GM18907 (cell line): ENCODE measurements around the gene XKR7.

Experiments used
- ATAC-seq: cut with Tn5 transposase; IDR thresholded peaks from one replicate; pipeline ENCODE4 v1.9.1; 2021; ENCODE audit warnings: mild to moderate bottlenecking, moderate library complexity; ENCODE audit not compliant: unreplicated experiment

Gene XKR7

DNA sequence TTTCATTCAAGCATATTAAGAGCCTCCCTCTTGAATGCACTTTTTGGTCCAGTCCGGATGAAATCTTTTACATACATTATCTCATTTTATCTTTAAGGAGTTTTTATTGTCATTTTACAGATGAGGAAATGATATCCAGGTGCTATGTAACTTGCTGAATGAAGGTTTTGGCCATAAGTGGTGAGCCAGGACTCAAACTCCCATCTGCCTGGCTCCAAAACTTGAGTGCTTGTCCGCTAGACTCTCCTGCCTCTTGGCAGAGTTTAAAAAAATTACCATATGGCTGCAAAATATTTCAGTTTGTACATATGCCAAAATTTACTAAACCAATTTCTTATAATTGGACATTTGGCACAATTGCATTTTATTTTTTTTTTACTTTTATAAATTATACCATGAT is 28.3 kb upstream of the XKR7 start:
- no peak for ATAC-seq

DNA sequence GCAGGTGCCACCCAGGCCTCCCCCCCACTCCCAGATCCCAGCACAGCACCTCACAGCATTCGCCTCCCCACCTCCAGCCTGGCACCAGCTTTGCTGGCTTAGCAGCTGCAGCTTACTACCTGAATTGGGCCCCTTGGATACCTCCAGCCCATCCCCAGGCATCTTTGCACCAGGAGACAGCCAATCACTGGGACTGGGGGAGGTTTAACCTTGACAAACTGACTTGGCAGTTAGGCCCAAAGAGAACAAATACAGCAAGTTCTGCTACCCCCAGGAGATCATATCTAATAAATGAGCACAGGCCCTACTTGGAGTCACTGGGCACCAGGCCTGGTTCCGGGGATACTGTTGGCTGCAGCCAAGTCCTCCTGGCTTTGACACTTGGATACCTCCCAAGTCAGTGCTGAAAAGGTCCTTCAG is 24.9 kb upstream of the XKR7 start:
- no peak for ATAC-seq

DNA sequence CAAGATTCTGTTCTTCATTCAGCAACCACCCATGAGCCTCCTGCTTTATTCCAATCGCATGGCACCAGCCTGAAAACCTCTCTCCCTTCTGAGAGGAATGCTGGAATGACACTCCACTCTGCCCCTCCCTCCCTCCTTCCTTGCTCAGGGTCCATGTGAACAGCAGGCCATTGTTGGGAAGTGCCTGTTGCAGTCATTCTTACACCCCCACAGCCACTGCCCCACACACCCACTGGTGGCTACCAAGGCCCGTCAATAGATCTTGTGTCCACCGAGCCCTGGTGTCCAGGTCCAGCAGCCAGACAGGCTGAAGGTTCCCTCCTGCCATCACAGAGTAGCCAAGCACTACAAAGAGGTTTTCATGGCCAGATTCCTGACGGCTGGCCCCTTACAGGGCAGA is 22.6 kb upstream of the XKR7 start:
- no peak for ATAC-seq

DNA sequence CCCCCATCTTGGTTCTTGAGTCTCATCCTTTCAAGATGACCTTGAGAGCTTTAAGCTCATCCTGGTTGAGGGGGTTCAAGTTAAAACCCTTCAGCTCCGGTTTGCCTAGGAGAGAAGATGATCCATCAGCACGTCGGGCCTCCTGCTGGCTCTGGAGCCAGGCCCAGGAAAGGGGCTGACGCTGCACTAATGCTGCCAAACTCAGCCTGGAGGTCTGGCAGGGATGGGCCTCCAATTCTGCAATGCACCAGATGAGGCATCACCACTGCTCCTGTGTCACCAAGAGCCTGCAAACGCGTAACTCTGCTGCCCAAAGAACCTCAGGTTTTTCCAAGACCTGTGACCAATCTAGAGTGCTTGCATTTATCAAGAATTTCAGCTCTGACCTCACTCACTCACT is 22.2 kb upstream of the XKR7 start:
- ATAC-seq = no peak

DNA sequence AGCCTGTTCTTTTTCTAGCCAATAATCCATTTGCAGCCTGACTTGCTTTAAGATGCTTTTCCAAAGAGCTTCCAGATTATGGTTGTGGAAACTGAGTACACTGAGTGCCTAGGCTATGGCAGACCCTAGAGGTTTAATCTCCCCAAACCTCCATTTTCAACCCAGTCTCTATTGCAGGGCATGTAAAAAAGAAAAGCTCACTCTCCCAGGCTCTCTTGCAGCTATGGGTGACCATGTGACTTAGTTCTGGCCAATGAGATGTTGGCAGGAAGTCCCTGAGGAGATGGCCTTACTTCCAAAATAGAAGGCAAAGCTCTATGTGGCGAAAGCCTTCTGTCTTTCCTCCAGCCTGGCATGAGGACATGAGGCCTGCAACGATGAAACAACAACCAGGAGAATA is 19.9 kb upstream of the XKR7 start:
- ATAC-seq = no peak

DNA sequence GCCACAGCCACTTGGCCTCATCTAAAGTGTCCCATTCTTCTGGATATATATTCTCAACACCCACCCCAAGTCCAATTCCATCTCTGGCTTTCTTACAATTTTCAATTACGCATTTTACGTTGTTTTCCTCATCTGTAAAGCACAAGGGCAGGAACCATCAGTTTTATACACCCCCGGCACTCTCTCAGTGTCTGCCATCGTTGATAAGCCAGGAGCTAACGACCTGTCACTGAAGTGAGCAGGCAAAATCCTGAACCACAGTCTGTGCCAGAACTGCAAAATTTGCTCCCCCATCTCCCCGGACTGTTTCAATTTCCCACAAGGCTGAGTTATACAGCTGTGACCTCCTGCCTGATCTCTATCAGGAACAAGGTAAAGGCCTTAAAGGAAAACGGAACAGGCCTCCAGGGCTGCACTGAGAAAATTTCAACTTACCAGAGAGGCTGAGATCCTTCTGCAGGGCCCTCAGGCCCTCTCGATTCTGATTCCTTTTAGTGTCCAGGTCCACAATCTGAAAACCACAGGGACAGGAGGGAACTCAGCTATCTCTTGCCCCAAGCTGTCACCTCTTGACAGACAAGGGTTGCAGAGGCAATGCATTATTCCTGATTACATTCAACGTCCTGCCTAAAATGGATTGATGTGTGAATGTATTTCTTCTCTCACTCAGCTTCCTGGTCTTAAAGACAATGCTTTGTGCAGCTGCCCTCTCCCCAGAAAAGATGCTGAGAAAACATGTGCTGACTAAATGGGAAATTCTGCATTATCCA is 17.9 kb upstream of the XKR7 start:
- ATAC-seq = no peak

DNA sequence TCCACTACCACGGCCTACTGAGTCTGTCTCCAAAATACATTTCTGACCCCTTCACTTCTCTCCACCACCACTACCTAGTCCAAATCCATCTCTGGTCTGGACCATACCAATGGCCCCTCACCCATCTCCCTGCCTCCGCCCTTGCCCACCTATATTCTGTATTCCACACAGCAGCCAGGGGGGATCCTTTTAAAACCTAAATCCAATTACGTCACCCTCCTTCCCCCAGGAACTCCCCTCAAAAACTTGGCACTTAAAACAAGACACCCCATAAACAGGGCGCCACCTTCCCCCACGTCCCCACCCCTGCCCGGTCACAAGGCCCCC is 16.8 kb upstream of the XKR7 start:
- ATAC-seq = no peak

DNA sequence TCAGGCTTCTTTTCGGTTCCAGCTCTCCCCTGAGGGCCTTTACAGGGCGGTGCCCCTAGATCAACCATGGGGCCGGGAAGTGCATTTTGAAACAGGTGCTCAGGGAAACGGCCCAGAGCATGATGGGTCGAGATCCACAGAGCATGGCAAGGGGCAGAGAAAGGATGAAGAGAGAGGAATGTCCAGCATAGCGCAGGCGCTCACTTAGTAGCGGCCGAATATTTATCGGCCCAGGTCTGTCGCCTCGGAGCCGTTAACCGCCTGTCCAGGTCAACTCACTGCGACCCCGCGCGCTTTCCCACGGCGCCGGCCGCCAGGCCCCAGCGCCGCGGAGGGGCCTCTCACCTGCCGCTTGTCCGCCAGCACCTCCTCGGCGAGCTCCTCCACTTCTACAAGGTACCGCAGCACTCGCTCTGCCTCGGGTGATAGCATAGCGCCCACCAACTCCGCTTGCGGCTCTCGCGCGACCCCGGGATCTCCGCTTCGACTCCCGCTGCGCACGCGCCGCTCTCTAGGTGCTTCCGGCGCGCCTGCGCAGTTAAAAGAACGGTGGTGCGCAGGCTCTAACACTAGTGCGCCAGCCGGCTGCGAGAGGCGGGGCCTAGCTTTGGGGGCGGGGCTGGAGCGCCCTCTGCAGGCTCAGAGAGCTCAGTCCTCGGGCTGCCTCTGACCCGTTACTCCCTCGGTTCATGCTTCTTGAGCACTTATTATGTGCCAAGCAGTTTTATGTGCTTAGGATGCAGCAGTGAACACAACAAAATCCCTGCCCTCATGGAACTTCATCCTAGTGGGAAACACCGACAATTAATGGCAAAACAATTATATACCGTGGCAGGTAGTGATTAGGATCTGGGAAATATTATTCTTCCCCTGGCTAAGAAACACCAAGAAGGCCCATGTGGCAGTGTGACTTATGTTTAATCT is 16.2 kb upstream of the XKR7 start, which contains the start of gene PDRG1:
PDRG1 (minus strand) TSS at position 517 of the 924 bp plus-strand sequence; CDS start at position 432, 85 bp downstream.
- peak; percentile 90 for ATAC-seq

DNA sequence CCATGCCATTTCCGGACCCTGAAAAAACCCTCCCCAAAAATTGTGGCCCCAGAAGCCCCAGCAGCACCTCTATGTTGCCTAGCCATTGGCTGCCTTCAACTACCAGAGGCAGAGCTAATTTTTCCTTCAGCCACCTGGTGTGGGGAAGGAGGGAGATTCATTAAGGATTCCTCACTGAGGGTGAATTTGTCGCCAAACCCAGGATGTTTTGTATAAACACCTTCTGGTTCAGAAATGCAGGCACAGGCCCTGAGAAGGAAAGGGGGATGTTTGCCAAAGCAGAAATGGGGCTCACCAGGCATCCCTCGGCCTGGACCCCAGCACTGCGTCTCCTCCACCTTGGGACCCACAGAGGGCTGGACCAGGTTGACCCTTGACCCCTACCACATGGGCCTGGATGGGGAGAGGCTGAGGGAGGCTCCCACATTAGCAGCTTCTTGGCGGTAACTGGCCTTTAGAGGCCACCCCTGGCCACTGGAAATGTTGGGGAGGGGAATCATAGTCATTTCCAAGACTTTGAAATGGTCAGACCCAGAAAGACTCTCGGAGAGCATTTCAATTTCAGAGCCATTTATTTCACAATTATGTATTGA is 14.3 kb upstream of the XKR7 start:
- no peak for ATAC-seq

DNA sequence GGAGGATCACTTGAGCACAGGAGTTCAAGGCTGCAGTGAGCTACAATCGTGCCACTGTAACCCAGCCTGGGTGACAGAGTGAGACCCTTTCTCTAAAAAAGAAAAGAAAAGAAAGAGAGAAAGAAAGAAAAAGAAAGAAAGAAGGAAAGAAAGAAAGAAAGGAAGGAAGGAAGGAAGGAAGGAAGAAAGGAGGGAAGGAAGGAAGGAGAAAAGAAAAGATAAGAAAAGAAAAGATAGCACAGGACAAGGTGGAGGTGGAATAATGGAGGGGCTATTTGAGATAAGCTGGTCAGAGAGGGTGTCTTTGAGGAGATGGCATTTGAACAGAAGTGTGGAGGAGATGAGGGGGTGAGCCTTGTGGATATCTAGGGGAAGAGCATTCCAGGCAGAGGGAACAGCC is 13.5 kb upstream of the XKR7 start:
- ATAC-seq = no peak

DNA sequence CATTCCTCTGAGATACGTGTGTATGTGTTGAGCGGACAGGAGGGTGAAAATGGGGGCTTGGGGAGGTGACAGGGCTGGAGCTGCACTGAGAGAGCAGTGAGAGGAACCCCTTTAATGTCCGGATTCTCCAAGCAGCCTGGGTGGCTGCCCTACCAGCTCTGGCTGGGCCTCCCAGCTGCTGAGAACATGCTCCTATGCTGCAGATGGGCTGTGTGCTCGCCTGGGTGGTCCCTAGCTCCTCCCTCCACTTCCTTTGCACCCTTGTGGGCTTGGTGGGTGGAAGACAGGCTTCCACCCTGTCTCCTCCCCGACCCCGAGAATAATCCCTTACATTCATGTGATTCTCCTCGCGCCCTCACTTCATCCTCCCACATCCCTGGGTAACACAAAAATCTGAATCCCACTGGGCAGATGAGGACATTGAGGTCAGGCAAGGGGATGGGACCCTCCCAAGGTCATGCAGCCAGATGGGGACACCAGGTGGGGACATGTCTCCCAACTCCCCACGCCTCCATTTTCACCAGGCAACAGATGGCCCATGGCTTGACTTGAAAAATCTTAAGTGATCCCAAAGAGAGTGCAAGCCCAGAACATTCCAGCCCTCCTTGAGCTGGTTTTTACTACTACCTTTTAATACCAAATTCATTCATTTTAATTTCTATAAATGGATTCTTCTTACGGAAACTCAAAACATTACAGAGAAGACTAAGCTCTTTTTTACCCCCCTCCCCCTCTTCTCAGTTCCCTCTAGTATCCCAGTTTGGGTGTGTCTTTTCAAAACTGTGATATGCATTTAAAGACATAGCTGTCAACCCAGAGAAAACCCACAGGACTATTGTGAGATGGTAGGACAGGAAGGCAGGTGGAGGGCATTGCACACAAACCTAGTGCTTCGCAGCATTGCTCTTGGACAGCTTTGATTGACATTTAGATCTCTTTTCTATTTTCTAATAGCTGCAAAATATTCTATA is 11.1 kb upstream of the XKR7 start:
- no peak for ATAC-seq

DNA sequence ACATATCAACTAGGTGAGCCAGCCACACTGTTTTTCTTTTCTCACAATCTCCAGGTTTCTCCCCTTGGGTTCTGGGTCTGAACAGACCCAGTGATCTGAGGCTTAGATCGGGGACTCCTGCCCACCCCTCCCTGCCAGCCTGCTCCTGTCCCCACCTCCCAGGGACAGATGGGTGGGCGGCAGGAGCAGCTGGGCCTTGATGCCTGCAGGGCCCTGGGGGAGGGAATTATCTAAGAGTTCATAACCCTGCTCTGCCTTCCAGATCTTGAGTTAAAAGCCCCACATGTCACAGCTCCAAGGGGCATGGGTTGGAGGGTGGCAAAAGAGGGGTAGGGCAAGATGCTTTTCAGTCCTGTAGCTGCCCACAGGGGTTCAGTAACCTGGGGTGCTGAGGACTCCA is 5.2 kb upstream of the XKR7 start:
- ATAC-seq = no peak

DNA sequence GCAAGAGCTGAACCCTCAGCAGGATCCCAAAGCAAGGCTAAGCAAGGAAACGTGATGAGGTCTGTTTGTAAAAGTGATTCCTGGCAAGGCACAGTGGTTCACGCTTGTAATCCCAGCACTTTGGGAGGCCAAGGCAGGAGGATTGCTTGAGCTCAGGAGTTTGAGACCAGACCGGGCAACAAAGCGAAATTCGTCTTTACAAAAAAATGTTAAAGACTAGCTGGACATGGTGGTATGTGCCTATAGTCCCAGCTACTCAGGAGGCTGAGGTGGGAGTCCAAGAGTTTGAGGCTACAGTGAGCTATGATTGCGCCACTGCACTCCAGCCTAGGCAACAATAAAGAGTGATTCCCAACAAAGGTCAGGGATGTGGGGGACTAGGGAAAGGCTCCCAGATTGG is 4.1 kb upstream of the XKR7 start:
- ATAC-seq = no peak

DNA sequence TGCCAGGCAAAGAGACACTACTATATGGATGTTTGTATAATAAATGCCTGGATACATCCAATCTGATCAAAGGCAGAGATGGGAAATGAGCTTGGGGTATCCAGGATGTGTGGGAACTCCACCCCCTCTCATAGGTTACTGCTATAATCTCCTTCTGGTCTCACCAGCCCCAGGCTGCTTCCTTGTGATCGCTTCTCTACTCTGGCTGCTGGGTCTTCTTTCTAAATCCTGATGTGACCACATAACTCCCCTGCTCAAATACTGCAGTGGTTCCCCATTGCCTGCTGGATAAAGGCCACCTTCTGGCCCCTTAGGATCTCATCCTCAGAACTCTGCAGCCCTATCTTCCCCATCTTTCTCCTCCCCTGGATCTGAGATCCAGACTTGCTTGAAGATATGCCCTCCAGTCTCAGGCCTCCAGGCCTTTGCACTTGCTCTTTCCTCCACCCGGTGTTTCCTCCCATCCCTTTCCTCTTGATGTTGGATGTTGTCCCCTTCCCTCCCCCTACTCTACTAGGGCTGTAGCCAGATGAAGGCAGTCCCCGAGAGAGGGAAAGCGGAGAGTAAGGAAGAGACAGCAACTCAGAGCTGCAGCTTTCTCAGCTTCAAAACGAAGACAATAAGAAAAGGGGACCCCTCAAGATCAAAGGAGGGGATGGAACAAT is 828 bp upstream of the XKR7 start:
- ATAC-seq = no peak

DNA sequence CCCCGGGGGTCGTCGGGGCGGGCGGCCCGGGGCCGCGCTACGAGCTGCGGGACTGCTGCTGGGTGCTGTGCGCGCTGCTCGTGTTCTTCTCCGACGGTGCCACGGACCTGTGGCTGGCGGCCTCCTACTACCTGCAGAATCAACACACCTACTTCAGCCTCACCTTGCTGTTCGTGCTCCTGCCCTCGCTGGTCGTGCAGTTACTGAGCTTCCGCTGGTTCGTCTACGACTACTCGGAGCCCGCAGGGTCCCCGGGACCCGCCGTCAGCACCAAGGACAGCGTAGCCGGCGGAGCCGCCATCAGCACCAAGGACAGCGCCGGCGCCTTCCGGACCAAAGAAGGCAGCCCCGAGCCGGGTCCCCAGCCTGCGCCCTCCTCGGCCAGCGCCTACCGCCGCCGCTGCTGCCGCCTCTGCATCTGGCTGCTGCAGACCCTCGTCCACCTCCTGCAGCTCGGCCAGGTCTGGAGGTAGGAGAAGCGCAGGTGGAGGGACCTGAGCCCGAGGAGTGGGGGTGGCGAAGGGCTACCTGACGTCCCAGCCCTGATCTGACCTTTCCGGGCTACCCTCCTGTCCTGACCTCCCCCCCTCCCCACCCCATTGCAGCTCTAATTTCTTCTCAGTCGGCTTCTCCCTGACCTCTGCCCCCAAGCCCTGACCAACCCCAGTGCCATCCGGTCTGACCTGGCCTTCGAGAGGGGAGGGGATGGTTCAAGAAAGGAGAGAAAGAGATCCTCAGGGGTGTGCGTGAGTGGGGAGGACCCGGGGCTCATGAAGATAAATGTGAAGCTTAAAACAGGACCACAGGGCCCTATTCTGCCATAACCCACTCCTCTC is 558 bp downstream of the XKR7 start:
- peak; percentile 56 for ATAC-seq

DNA sequence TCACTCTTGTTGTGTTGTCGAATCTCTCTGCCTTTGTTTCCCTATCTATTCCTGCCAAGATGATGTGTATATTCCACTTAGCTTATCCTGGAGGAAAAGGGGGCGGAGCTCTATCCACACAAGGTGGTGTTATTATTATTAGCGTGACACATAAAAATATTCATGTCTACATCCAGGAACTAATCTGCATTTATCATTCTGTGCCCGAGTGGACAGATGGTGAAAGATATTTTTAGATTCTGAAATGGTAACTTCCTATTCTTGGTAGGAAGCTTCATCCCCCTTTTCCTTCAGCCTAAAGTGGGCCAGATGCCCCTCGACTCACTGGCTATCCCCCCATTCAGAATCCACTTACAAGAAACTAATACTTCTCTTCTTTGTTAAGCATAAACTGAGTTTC is 2.0 kb downstream of the XKR7 start:
- no peak for ATAC-seq

DNA sequence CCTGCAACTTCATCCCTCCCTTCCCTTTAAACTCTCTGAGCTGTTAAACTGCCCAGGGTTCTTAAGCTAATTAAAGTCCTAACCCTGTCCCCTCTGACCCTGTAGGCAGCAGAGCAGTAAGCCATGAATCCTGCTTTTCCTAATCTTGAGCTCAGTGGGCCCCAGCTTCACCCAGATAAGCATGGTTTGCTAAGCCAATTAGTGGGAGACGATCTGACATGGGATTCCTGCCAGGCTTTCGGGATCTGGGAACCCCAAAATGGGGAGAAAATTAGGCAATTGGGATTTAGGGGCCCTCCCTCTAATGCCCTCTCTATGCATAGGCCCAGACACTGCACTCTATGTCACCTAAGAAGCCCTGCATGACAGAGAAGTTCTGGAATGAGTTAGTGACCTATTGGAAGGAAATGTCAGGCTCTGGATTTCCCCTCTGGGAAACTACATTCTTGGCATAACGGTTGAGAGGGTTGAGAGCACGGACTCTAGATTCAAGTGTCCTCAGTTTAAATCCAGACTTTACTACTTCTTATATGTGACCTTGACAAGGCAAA is 4.6 kb downstream of the XKR7 start:
- no peak for ATAC-seq

DNA sequence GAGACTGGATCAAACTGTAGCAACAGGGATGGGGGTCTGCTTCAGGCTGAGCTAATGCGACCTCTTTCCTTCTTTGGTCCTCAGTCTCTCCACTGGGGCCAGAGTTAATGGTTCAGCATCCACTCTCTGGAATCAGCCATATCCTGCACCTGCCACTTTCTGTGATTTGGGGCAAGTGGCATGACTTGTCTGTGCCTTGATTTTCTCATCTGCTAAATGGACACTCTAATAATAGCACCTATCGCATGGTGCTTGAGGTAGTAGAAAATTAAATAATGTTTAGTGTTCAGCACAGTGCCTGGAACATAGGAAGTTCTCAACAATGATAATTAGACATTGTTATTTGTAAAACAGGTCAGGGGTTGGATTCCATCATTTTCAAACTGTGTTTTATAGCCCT is 6.3 kb downstream of the XKR7 start:
- no peak for ATAC-seq

DNA sequence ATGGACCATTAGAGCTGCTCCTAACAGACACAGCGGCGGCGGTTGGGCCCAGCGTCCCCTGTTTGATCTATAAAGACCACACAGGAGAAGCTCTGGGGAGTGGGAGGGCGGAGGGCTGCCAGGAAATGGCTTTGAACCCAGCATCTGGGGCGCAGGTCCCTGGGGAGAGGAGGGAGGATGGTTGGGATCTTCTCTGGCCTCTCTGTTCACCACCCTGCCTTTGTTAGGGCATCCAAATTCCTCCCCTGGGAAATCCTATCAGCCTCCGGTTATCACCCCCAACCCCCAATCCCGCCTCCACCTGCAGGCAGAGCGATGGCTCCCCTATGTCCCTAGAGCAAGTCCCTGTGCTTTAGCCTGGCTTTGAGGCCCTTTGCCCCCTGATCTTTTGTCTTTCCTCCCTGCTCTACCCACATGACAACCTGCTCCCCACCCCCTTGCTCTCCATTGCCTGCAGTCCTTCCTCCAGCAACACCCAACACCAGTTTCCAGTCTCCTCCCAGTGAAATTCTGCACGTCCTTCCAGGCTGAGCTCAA is 7.1 kb downstream of the XKR7 start:
- ATAC-seq = no peak
